ENCODE data around the gene TXNL4A.

TXNL4A gene

GRCh38 chr18:79922971-79923411, 65.4 kb downstream of the TXNL4A start:
- H3K4me3 ChIP-seq (ENCODE audit: low read length) = no peak overlapping the region
- no peak for DNase-seq (ENCODE audit: low read depth)
- TF ChIP-seq CTCF (IDR thresholded peaks at IDR 0.05; ENCODE audit: insufficient read depth, low read depth, low read length, missing control alignments) = no peak

GRCh38 chr18:79921984-79922965, 66.1 kb downstream of the TXNL4A start:
- DNase-seq (ENCODE audit: low read depth) = no peak
- TF ChIP-seq CTCF (IDR thresholded peaks at IDR 0.05; ENCODE audit: insufficient read depth, low read depth, low read length, missing control alignments) = no peak
- no peak overlapping the region for H3K4me3 ChIP-seq (ENCODE audit: low read length)

Data from epithelial cell of esophagus (primary cell).